Spleen (tissue), 11 donors: Measurements from ENCODE around the gene KRTAP10-1. TPM values are rescaled to one million over a fixed set of nuclear protein-coding genes. Genes with fewer than 3 reads are reported as not detected.
"Not testable (repeated sequence)": the region's sequence is repeated elsewhere in the genome, so short reads cannot be mapped to it uniquely, and the experiment has no call there.

ENCODE experiments used
- DNase-seq: peaks from one replicate; pipeline ENCODE4 v3.0.0-alpha.2; 2020
- H3K27ac ChIP-seq, 8 donors: fragments of 200-600 bp; sonication (generic) in 7 of 8; 1 replicate in 4 of 8; 2 replicates in 4 of 8; pipeline versions ENCODE4 v1.5.0 to v1.8.0; 2016 to 2021; ENCODE audit warnings: inconsistent platforms in 4 of 8, mild to moderate bottlenecking in 4 of 8, moderate library complexity in 1 of 8
- H3K27me3 ChIP-seq, 7 donors: fragments of 200-600 bp; sonication (generic) in 6 of 7; replicated peaks in 1 of 7; 1 replicate in 4 of 7; 2 replicates in 3 of 7; pipeline versions ENCODE4 v1.5.0 to v1.8.0; 2016 to 2021; ENCODE audit warnings: inconsistent platforms in 3 of 7, mild to moderate bottlenecking in 1 of 7
- H3K36me3 ChIP-seq, 6 donors: fragments of 200-600 bp; sonication (generic) in 5 of 6; 1 replicate in 4 of 6; 2 replicates in 2 of 6; pipeline versions ENCODE4 v1.5.0 to v1.8.0; 2016 to 2021; ENCODE audit warnings: inconsistent platforms in 2 of 6
- H3K4me1 ChIP-seq, 6 donors: fragments of 200-600 bp; sonication (generic) in 5 of 6; 1 replicate in 3 of 6; 2 replicates in 3 of 6; pipeline versions ENCODE4 v1.5.0 to v1.8.0; 2016 to 2021; ENCODE audit warnings: inconsistent platforms in 3 of 6
- H3K4me3 ChIP-seq, 8 donors: fragments of 200-600 bp; sonication (generic) in 7 of 8; 1 replicate in 4 of 8; 2 replicates in 4 of 8; pipeline versions ENCODE4 v1.5.0 to v1.8.0; 2016 to 2021; ENCODE audit warnings: inconsistent platforms in 4 of 8, mild to moderate bottlenecking in 4 of 8, moderate library complexity in 2 of 8
- H3K9me3 ChIP-seq, 8 donors: fragments of 200-600 bp; sonication (generic) in 7 of 8; 1 replicate in 4 of 8; 2 replicates in 4 of 8; pipeline versions ENCODE4 v1.5.0 to v1.8.0; 2016 to 2021; ENCODE audit warnings: inconsistent platforms in 4 of 8
- POLR2A ChIP-seq, 3 donors: fragments of 450-650 bp; IDR thresholded peaks; one replicate each; pipeline ENCODE4 v1.5.1; 2017; ENCODE audit warnings: antibody characterized with exemption in 3 of 3, mild to moderate bottlenecking in 1 of 3
- POLR2AphosphoS5 ChIP-seq, 3 donors: sonication (generic); formaldehyde crosslinking; IDR thresholded peaks; one replicate each; pipeline ENCODE4 v1.5.1; 2017; ENCODE audit warnings: antibody characterized with exemption in 3 of 3
- WGBS, 5 donors: extraction: QIAGEN DNeasy Blood & Tissue Kit in 3 of 5; methylation state at CpG; one replicate each; pipeline versions ENCODE4 v1.1.5 to v1.1.7; 2013 to 2018; 5-methylcytosine and 5-hydroxymethylcytosine counted together
- intact Hi-C: fragments of 100-400 bp; cut with DNase I; formaldehyde crosslinking; loops from one replicate; pipeline ENCODE4 v1.15.0; 2023; ENCODE audit warnings: low total_unique reads
- polyA plus RNA-seq, 3 donors: library from polyadenylated mRNA; stranded (reverse); fragments of 200-250 nt; gene quantifications; one replicate each; pipeline ENCODE4 v1.2.1, GENCODE V29; 2013
- total RNA-seq, 7 donors: library from RNA; depleted of rRNA in 3 of 7; stranded (reverse); fragments of >200 nt in 3 of 7; fragmentation: NEBNext Ultra II Directional in 4 of 7; extraction: Animal tissue kit (Norgen Biotek cat#: 25700) in 4 of 7; gene quantifications; one replicate each; pipeline versions ENCODE4 v1.1.0 to v1.2.1, GENCODE V29; 2016 to 2021
- TF ChIP-seq, protein P1 (sequence below), 11 experiments: fragments of 200-600 bp in 7 of 11; fragments of 450-650 bp in 4 of 11; sonication (generic) in 4 of 11; IDR thresholded peaks in 8 of 11; conservative IDR thresholded peaks in 3 of 11; 1 replicate in 7 of 11; 2 replicates in 4 of 11; pipeline versions ENCODE4 v1.4.0 to v1.8.0; 2016 to 2021; ENCODE audit warnings: antibody characterized with exemption in 11 of 11, inconsistent platforms in 4 of 11, mild to moderate bottlenecking in 1 of 11
- donor health status: healthy with polysubstance abuse.
- donor health status: DM: no; HTN: no; CAD: no; lungs with moderate emphysema.
- donor health status: DM: no; HTN: no; CAD: no.
- donor health status: Bipolar disorder and iron deficiency.
- donor health status: healthy.
- donor health status: DM: no; HTN: no; CAD: no.
- donor health status: DM: yes; HTN: yes; CAD: no.

KRTAP10-1 gene
- total and polyA plus RNA-seq, 10 donors: not detected

DNA sequence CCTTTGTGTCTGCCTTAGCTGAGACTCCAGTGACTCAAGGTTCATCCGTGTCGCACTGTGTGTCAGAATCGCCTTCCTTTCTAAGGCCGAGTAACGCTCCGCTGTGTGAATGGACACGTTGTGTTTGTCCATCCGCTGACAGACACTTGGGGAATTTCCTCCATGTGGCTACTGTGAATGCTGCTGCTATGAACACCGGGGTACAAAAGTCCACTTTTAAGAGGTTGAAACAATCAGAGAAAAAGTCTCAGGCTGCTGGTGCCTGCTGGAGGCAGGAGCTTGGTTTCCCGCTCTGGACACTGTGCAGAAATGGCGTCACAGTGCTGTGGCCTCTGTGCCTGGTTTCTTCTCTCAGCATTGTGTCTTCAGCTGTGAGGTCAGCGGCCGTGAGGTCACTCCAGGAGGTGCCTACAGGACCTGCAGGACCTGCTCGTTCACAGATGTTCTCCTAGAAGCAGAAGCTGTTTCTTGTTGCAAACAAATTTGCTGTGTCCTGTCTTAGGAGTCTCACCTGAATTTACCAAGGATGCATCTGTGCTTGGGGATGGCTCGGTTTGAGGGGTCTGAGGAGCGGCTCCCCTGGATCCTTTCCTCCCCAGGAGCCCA, 34.2 kb downstream of the KRTAP10-1 start:
- no peak overlapping the region for H3K4me3 ChIP-seq
- DNase-seq: no peak
- no peak for TF ChIP-seq POLR2A (IDR thresholded peaks at IDR 0.05)
- TF ChIP-seq, protein P1, sequence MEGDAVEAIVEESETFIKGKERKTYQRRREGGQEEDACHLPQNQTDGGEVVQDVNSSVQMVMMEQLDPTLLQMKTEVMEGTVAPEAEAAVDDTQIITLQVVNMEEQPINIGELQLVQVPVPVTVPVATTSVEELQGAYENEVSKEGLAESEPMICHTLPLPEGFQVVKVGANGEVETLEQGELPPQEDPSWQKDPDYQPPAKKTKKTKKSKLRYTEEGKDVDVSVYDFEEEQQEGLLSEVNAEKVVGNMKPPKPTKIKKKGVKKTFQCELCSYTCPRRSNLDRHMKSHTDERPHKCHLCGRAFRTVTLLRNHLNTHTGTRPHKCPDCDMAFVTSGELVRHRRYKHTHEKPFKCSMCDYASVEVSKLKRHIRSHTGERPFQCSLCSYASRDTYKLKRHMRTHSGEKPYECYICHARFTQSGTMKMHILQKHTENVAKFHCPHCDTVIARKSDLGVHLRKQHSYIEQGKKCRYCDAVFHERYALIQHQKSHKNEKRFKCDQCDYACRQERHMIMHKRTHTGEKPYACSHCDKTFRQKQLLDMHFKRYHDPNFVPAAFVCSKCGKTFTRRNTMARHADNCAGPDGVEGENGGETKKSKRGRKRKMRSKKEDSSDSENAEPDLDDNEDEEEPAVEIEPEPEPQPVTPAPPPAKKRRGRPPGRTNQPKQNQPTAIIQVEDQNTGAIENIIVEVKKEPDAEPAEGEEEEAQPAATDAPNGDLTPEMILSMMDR (IDR thresholded peaks at IDR 0.05 in 8 of 11, conservative IDR thresholded peaks at IDR 0.05 in 3 of 11): no peak
- no peak for TF ChIP-seq POLR2AphosphoS5 (IDR thresholded peaks at IDR 0.05)
- H3K9me3 ChIP-seq: no peaks in the 10 kb centered on the region
- H3K36me3 ChIP-seq: no peaks in the 10 kb centered on the region
- H3K4me1 ChIP-seq: peaks cover 0 to 36% (median 17%) of the 10 kb centered on the region in 6 donors
- 82 to 93% (median 84%) methylated on average over 13 to 16 of the region's 16 CpGs for WGBS, 5 donors
- no peak overlapping the region for H3K27ac ChIP-seq
- peaks cover 0 to 29% (median 0%) of the 10 kb centered on the region in 7 donors for H3K27me3 ChIP-seq
- intact Hi-C loops: no loop called here

DNA sequence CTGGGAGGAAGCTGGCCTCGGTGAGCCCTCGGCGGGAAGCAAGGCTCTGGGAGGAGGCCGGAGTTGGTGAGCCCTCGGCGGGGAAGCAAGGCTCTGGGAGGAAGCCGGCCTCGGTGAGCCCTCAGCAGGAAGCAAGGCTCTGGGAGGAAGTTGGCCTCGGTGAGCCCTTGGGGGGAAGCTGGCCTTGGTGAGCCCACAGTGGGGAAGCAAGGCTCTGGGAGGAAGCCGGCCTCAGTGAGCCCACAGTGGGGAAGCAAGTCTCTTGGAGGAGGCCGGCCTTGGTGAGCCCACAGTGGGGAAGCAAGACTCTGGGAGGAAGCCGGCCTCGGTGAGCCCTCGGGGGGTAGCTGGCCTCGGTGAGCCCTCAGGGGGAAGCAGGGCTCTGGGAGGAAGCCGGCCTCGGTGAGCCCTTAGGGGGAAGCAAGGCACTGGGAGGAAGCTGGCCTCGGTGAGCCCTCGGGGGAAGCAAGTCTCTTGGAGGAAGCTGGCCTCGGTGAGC, 36.0 kb downstream of the KRTAP10-1 start:
- WGBS, 5 donors: 15 to 41% (median 18%) methylated on average over 19 to 20 of the region's 20 CpGs
- H3K4me3 ChIP-seq: no peak overlapping the region
- no peaks in the 10 kb centered on the region for H3K9me3 ChIP-seq
- H3K27ac ChIP-seq: peak overlapping the region; percentile 54 to 82 (median 64)
- peaks cover 0 to 25% (median 8%) of the 10 kb centered on the region in 6 donors for H3K4me1 ChIP-seq
- peak; percentile 74 for DNase-seq
- peaks cover 0 to 28% (median 0%) of the 10 kb centered on the region in 7 donors for H3K27me3 ChIP-seq
- TF ChIP-seq POLR2AphosphoS5 (IDR thresholded peaks at IDR 0.05) (no peak), POLR2A (IDR thresholded peaks at IDR 0.05) (no peak)
- TF ChIP-seq, protein P1 (IDR thresholded peaks at IDR 0.05 in 8 of 11, conservative IDR thresholded peaks at IDR 0.05 in 3 of 11): no peak
- intact Hi-C loops: no loop called here
- H3K36me3 ChIP-seq: no peaks in the 10 kb centered on the region

DNA sequence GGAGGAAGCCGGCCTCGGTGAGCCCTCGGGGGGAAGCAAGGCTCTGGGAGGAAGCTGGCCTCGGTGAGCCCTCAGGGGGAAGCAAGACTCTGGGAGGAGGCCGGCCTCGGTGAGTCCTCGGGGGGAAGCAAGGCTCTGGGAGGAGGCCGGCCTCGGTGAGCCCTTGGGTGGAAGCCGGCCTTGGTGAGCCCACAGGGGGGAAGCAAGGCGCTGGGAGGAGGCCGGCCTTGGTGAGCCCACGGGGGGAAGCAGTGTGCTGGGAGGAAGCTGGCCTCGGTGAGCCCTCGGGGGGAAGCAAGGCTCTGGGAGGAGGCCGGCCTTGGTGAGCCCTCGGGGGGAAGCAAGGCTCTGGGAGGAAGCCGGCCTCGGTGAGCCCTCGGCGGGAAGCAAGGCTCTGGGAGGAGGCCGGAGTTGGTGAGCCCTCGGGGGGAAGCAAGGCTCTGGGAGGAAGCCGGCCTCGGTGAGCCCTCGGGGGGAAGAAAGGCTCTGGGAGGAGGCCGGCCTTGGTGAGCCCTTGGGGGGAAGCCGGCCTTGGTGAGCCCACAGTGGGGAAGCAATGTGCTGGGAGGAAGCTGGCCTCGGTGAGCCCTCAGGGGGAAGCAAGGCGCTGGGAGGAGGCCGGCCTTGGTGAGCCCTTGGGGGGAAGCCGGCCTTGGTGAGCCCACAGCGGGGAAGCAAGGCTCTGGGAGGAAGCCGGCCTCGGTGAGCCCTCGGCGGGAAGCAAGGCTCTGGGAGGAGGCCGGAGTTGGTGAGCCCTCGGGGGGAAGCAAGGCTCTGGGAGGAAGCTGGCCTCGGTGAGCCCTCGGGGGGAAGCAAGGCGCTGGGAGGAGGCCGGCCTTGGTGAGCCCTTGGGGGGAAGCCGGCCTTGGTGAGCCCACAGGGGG, 36.7 kb downstream of the KRTAP10-1 start:
- H3K36me3 ChIP-seq, DNase-seq, H3K4me3 ChIP-seq, H3K9me3 ChIP-seq, intact Hi-C loops: not testable (repeated sequence)
- Histone ChIP-seq H3K27me3 (peaks cover 0 to 28% (median 0%) of the 10 kb centered on the region in 7 donors), H3K4me1 (peaks cover 0 to 30% (median 8%) of the 10 kb centered on the region in 6 donors), H3K27ac (peak overlapping the region; percentile 54 to 82 (median 64))
- WGBS, 5 donors: 50 to 55% (median 50%) methylated on average over 42 to 44 of the region's 44 CpGs

DNA sequence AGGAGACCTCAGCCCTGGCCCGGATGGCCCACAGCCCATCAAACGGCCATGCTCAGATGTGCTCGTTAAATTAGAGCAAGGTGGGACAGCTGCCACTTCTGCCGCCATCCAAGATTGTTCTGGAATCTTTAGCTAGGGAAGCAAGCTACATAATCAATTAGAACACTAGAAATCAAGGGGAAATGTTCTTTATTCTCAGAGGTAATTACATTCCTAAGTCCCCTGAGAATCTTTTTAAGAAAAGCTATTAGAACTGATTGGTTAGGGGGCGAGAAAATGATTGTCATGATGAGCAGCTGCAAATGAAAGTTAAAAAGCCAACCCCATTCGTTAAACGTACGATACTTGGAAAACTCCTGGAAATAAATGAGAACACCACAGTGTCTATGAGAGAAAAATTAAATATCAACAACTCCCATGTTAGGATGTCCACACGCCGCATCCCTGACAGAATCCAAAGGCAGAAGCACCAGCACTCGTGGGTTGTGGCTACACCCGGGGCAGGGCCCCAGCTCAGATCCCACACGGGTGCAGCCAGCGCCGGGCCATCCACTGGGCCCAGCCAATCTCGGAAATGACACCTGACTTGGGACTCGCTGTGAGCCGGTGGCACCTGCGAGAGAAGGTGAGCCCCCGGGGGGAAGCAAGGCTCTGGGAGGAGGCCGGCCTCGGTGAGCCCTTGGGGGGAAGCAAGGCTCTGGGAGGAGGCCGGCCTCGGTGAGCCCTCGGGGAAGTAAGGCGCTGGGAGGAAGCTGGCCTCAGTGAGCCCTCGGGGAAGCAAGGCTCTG, 37.6 kb downstream of the KRTAP10-1 start:
- Histone ChIP-seq H3K27me3 (peaks cover 0 to 24% (median 0%) of the 10 kb centered on the region in 7 donors), H3K4me1 (peaks cover 0 to 28% (median 9%) of the 10 kb centered on the region in 6 donors), H3K4me3 (no peak overlapping the region), H3K9me3 (no peaks in the 10 kb centered on the region), H3K27ac (peak overlapping the region in 5 of 8 donors; percentile 17 to 82 (median 79)), H3K36me3 (no peaks in the 10 kb centered on the region)
- WGBS, 5 donors: 74 to 83% (median 78%) methylated on average over 27 of the region's 27 CpGs
- DNase-seq: no peak
- TF ChIP-seq, protein P1 (IDR thresholded peaks at IDR 0.05 in 8 of 11, conservative IDR thresholded peaks at IDR 0.05 in 3 of 11): no peak
- TF ChIP-seq POLR2A (IDR thresholded peaks at IDR 0.05) (no peak), POLR2AphosphoS5 (IDR thresholded peaks at IDR 0.05) (no peak)
- intact Hi-C loops: no loop called here
